ENCODE data around the gene SLC25A12. TPM values are rescaled to one million over a fixed set of nuclear protein-coding genes. Genes with fewer than 3 reads are reported as not detected.

SLC25A12 gene
- polyA plus RNA-seq, 1 of the 3 experiments (the other 2 are of a cell fraction) = 13.0 TPM

- Histone ChIP-seq H3K27me3 (ENCODE audit: insufficient read depth) (no peaks in the 10 kb centered on the region), H4K20me1 (ENCODE audit: insufficient read depth) (no peaks in the 10 kb centered on the region), H3K4me1 (ENCODE audit: control insufficient read depth in 1 of 2, insufficient read depth in 2 of 2, low read depth in 1 of 2, low read length in 1 of 2) (no peaks in the 10 kb centered on the region), H3K4me2 (no peak overlapping the region), H3K9me3 (0 out of 2 replicates have a peak, but pooled peaks cover 3% of the 10 kb centered on the region), H3K27ac (ENCODE audit: low read depth in 2 of 2, low read length in 1 of 2) (no peak overlapping the region), H3K79me2 (ENCODE audit: insufficient read depth) (no peaks in the 10 kb centered on the region), H3F3A (replicated peaks; ENCODE audit: insufficient read depth) (peaks cover 5% of the 10 kb centered on the region), H3K36me3 (replicated peaks in 1 of 2; ENCODE audit: control insufficient read depth in 1 of 2, insufficient read depth in 2 of 2, low read length in 1 of 2) (peaks cover 36 to 50% of the 10 kb centered on the region in 2 experiments), H3K9me2 (no peaks in the 10 kb centered on the region), H2AFZ (ENCODE audit: low read depth) (no peak overlapping the region), H3K4me3 (ENCODE audit: low read depth in 2 of 2, low read length in 1 of 2) (no peak overlapping the region), H3K9ac (no peak overlapping the region)
- POLR2A ChIA-PET = no interaction called here
- no peak for DNase-seq
- CTCF ChIA-PET = interaction anchor here (1.7 kb wide), 1 partner anchor 328 kb away, joined by 3 read pairs; no protein-coding TSS in a partner anchor
- no peak for TF ChIP-seq MEF2A (IDR thresholded peaks at IDR 0.05; ENCODE audit: borderline replicate concordance, low read depth)
- 82% methylated on average over 3 of the region's 3 CpGs for WGBS (ENCODE audit: low lambda C conversion rate)
Observed at GRCh38 chr2:171785450-171785849, 108.6 kb downstream of the SLC25A12 start.

GRCh38 chr2:171778515-171778914 is 115.5 kb downstream of the SLC25A12 start:
- H3K4me1 ChIP-seq (ENCODE audit: control insufficient read depth in 1 of 2, insufficient read depth in 2 of 2, low read depth in 1 of 2, low read length in 1 of 2) = no peaks in the 10 kb centered on the region

More at GRCh38 chr2:171778515-171778914, 115.5 kb downstream of the SLC25A12 start:
- peaks cover 6% of the 10 kb centered on the region for H3F3A ChIP-seq (replicated peaks; ENCODE audit: insufficient read depth)
- TF ChIP-seq RAD21 (IDR thresholded peaks at IDR 0.05; ENCODE audit: low read length) (no peak), MAX (IDR thresholded peaks at IDR 0.05; ENCODE audit: low read depth) (no peak), PBX3 (IDR thresholded peaks at IDR 0.05) (no peak), GATA2 (CRISPR knock-in tag; IDR thresholded peaks at IDR 0.05) (no peak), USF1 (IDR thresholded peaks at IDR 0.05; ENCODE audit: borderline replicate concordance, low read depth) (no peak), SIN3A (IDR thresholded peaks at IDR 0.05; ENCODE audit: borderline replicate concordance, low read depth, low read length) (no peak), ZBTB33 (IDR thresholded peaks at IDR 0.05; ENCODE audit: borderline replicate concordance, low read depth) (no peak), RFX5 (IDR thresholded peaks at IDR 0.05; ENCODE audit: low read length) (no peak), RCOR1 (IDR thresholded peaks at IDR 0.05; ENCODE audit: low read length) (no peak), IRF3 (IDR thresholded peaks at IDR 0.05; ENCODE audit: low read depth, low read length) (no peak), TAF1 (IDR thresholded peaks at IDR 0.05; ENCODE audit: borderline replicate concordance, low read depth, low read length) (no peak), GABPA (IDR thresholded peaks at IDR 0.05; ENCODE audit: low read depth) (no peak), MEF2A (IDR thresholded peaks at IDR 0.05; ENCODE audit: borderline replicate concordance, low read depth) (no peak), CHD2 (IDR thresholded peaks at IDR 0.05; ENCODE audit: low read length, partially characterized antibody) (no peak), FOSL2 (IDR thresholded peaks at IDR 0.05; ENCODE audit: borderline replicate concordance, low read depth) (no peak), EP300 (IDR thresholded peaks at IDR 0.05; ENCODE audit: borderline replicate concordance in 1 of 2, low read depth in 1 of 2, low read length in 1 of 2) (no peak), JUND (IDR thresholded peaks at IDR 0.05) (no peak), REST (IDR thresholded peaks at IDR 0.05; ENCODE audit: low read depth, low read length) (no peak), ELF1 (IDR thresholded peaks at IDR 0.05) (no peak)
- no peak overlapping the region for H2AFZ ChIP-seq (ENCODE audit: low read depth)
- no peaks in the 10 kb centered on the region for H3K9me2 ChIP-seq
- H3K4me3 ChIP-seq (ENCODE audit: low read depth in 2 of 2, low read length in 1 of 2) = no peak overlapping the region; a peak in 1 of 4 replicates
- no peaks in the 10 kb centered on the region for H4K20me1 ChIP-seq (ENCODE audit: insufficient read depth)
- 0 out of 2 replicates have a peak, but pooled peaks cover 10% of the 10 kb centered on the region for H3K9me3 ChIP-seq
- H3K4me2 ChIP-seq = no peak overlapping the region
- H3K79me2 ChIP-seq (ENCODE audit: insufficient read depth) = no peaks in the 10 kb centered on the region
- no peak overlapping the region for H3K27ac ChIP-seq (ENCODE audit: low read depth in 2 of 2, low read length in 1 of 2)
- ChIA-PET CTCF (interaction anchor here (1.8 kb wide), 1 partner anchor 12 kb away, joined by 4 read pairs; no protein-coding TSS in a partner anchor), POLR2A (no interaction called here)
- WGBS (ENCODE audit: low lambda C conversion rate) = 96% methylated on average over 3 of the region's 3 CpGs
- DNase-seq = no peak
- H3K36me3 ChIP-seq (replicated peaks in 1 of 2; ENCODE audit: control insufficient read depth in 1 of 2, insufficient read depth in 2 of 2, low read length in 1 of 2) = peaks cover 8 to 44% of the 10 kb centered on the region in 2 experiments
- H3K9ac ChIP-seq = no peak overlapping the region
- H3K27me3 ChIP-seq (ENCODE audit: insufficient read depth) = no peaks in the 10 kb centered on the region
